Panc1 (cell line): ENCODE measurements around the gene FMN2.

ENCODE experiments used
- POLR2AphosphoS5 ChIP-seq: IDR thresholded peaks from 2 replicates; pipeline ENCODE4 v1.6.1; 2012; ENCODE audit warnings: mild to moderate bottlenecking, low read depth, low read length, moderate library complexity
- TCF7L2 ChIP-seq: IDR thresholded peaks from 2 replicates; pipeline ENCODE4 v1.6.1; 2011; ENCODE audit warnings: mild to moderate bottlenecking, low read depth, low read length, inconsistent platforms
- TF ChIP-seq, protein P1 (sequence below): fragments of 450-650 bp; IDR thresholded peaks from 2 replicates; pipeline ENCODE4 v1.5.1; 2017; ENCODE audit warnings: mild to moderate bottlenecking

DNA sequence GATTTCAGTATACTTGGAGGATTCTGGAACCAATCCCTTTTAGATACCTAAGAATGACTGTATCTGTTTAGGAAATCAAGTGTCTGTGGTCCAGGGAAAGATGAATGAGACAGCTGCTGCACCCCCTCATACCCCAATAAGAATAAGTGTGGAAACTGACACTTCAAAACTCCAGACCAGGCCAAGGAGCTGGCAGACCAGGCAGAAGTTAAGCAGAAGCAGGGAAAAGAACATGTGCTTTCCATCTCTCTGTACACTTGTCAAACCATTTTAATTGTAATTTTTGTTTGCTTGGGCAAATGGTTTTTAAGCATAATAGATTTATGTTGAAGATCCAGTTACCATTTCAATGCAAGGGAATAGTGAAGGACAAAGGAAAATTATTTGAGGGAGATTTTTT lies 420.1 kb downstream of the FMN2 start:
- TF ChIP-seq, protein P1, sequence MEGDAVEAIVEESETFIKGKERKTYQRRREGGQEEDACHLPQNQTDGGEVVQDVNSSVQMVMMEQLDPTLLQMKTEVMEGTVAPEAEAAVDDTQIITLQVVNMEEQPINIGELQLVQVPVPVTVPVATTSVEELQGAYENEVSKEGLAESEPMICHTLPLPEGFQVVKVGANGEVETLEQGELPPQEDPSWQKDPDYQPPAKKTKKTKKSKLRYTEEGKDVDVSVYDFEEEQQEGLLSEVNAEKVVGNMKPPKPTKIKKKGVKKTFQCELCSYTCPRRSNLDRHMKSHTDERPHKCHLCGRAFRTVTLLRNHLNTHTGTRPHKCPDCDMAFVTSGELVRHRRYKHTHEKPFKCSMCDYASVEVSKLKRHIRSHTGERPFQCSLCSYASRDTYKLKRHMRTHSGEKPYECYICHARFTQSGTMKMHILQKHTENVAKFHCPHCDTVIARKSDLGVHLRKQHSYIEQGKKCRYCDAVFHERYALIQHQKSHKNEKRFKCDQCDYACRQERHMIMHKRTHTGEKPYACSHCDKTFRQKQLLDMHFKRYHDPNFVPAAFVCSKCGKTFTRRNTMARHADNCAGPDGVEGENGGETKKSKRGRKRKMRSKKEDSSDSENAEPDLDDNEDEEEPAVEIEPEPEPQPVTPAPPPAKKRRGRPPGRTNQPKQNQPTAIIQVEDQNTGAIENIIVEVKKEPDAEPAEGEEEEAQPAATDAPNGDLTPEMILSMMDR: no peak
- TF ChIP-seq TCF7L2 (no peak), POLR2AphosphoS5 (no peak)
